Vagina (tissue), 2 donors: Measurements from ENCODE around the gene MDC1.

ENCODE experiments used
- CTCF ChIP-seq, 3 experiments: fragments of 450-650 bp in 2 of 3; fragments of 200-600 bp in 1 of 3; sonication (generic) in 1 of 3; IDR thresholded peaks; one replicate each; pipeline ENCODE4 v1.5.1; 2017 to 2019; ENCODE audit warnings: antibody characterized with exemption in 3 of 3, mild to moderate bottlenecking in 2 of 3, moderate library complexity in 2 of 3
- POLR2A ChIP-seq, 2 donors: fragments of 450-650 bp; IDR thresholded peaks; one replicate each; pipeline ENCODE4 v1.6.1; 2017; ENCODE audit warnings: antibody characterized with exemption in 2 of 2, mild to moderate bottlenecking in 2 of 2, moderate library complexity in 2 of 2
- POLR2AphosphoS5 ChIP-seq, 2 donors: sonication (generic); formaldehyde crosslinking; IDR thresholded peaks; one replicate each; pipeline ENCODE4 v1.9.0; 2017; ENCODE audit warnings: antibody characterized with exemption in 2 of 2, mild to moderate bottlenecking in 2 of 2, low read depth in 1 of 2; ENCODE audit not compliant: insufficient read depth in 1 of 2

DNA sequence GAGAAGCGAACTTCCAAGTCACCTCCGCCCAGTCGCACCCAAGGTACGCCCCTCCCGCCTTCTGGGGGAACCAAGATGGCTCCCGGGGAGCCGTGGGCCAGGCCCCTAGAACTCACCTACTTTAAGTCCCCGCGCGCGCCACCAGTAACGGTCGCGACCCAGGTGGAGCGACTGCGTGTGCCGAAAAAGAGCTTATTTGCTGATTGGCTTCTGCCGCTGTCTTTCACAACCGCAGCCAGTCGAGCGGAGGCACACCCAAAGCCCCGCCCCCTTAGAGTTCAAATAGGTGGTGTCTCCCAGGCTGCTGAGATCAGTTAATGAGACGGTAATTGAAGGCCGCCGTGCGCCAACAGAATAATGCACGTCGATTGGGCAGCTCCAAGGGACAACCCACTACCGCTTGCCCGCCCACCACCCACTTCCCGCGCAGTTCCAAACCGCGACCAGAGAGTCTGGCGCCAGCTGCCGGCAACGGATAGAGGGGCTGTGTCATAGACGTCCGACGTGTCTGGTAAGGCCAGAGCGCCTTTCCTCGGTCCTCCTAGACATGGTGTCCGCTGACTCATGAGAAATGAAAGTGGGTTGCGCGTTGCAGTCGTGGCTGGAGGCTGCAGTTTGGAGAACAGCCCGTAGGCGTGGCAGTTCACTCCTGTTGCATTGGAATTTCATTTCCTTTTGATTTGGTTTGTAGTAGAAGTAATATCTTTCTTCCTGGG, at the start of gene MDC1:
- TF ChIP-seq POLR2A (IDR thresholded peaks at IDR 0.05), result peak; percentile 23 to 74
- TF ChIP-seq CTCF (IDR thresholded peaks at IDR 0.05), result peak in 1 of 3 experiments; percentile 23
- peak; percentile 98 to 99 for TF ChIP-seq POLR2AphosphoS5 (IDR thresholded peaks at IDR 0.05; ENCODE audit: insufficient read depth in 1 of 2, low read depth in 1 of 2)
